OCI-LY1 (cell line): Measurements from ENCODE around the gene AURKB.
A peak's percentile ranks its signal among the peaks of the same experiment; 100 is the strongest.

Experiments used
- H2AFZ ChIP-seq: fragments of 200-600 bp; sonication (generic), shearing (Covaris generic); 2 replicates; pipeline ENCODE4 v1.6.0; 2014; ENCODE audit warnings: antibody characterized with exemption, mild to moderate bottlenecking, low read length
- H3F3A ChIP-seq: fragments of 200-600 bp; sonication (generic), shearing (Covaris generic); 2 replicates; pipeline ENCODE4 v1.6.0; 2014; ENCODE audit warnings: mild to moderate bottlenecking, antibody characterized with exemption, low read length, moderate library complexity; ENCODE audit not compliant: insufficient read depth
- H3K27ac ChIP-seq: fragments of 200-600 bp; sonication (generic); 2 replicates; pipeline ENCODE4 v1.5.1; 2014; ENCODE audit warnings: low read length, mixed run types, mild to moderate bottlenecking, low read depth; ENCODE audit not compliant: poor library complexity, severe bottlenecking
- H3K27me3 ChIP-seq: fragments of 200-600 bp; sonication (generic); 2 replicates; pipeline ENCODE4 v1.6.0; 2014; ENCODE audit warnings: antibody characterized with exemption, mild to moderate bottlenecking, low read length, moderate library complexity; ENCODE audit not compliant: insufficient read depth
- H3K36me3 ChIP-seq: fragments of 200-600 bp; sonication (generic); 2 replicates; pipeline ENCODE4 v1.6.1; 2014; ENCODE audit warnings: mild to moderate bottlenecking, antibody characterized with exemption, low read length, moderate library complexity, mixed read lengths; ENCODE audit not compliant: insufficient read depth
- H3K4me1 ChIP-seq: fragments of 200-600 bp; sonication (generic); 2 replicates; pipeline ENCODE4 v1.5.1; 2014; ENCODE audit warnings: mild to moderate bottlenecking, low read length, moderate library complexity; ENCODE audit not compliant: insufficient read depth, severe bottlenecking
- H3K4me2 ChIP-seq: fragments of 200-600 bp; sonication (generic), shearing (Covaris generic); 2 replicates; pipeline ENCODE4 v1.6.1; 2014; ENCODE audit warnings: low read length
- H3K4me3 ChIP-seq: fragments of 200-600 bp; sonication (generic); 2 replicates; pipeline ENCODE4 v1.5.1; 2014; ENCODE audit warnings: low read length, low read depth, mild to moderate bottlenecking, mixed read lengths; ENCODE audit not compliant: poor library complexity, severe bottlenecking
- H3K79me2 ChIP-seq: fragments of 200-600 bp; shearing (Covaris generic); 2 replicates; pipeline ENCODE4 v1.6.1; 2016; ENCODE audit warnings: mixed run types, low read length, mixed read lengths; ENCODE audit not compliant: insufficient read depth
- H3K9ac ChIP-seq: fragments of 200-600 bp; sonication (generic), shearing (Covaris generic); 2 replicates; pipeline ENCODE4 v1.6.1; 2014; ENCODE audit warnings: mild to moderate bottlenecking, low read length, mixed read lengths
- H3K9me2 ChIP-seq: fragments of 200-600 bp; sonication (generic), shearing (Covaris generic); 2 replicates; pipeline ENCODE4 v1.6.1; 2014; ENCODE audit warnings: low read depth, mild to moderate bottlenecking, low read length, mixed read lengths
- H3K9me3 ChIP-seq: fragments of 200-600 bp; shearing (Covaris generic); 2 replicates; pipeline ENCODE4 v1.6.1; 2014; ENCODE audit warnings: low read length, mixed read lengths
- H4K20me1 ChIP-seq: fragments of 200-600 bp; sonication (generic), shearing (Covaris generic); 2 replicates; pipeline ENCODE4 v1.6.0; 2016; ENCODE audit warnings: mild to moderate bottlenecking, low read length; ENCODE audit not compliant: insufficient read depth
- EZH2 ChIP-seq: fragments of 200-600 bp; sonication (generic), shearing (Covaris generic); IDR thresholded peaks from 2 replicates; pipeline ENCODE4 v1.8.0; 2017; ENCODE audit warnings: borderline replicate concordance, mixed run types, mild to moderate bottlenecking, antibody characterized with exemption, low read length, moderate library complexity, mixed read lengths
- TF ChIP-seq, protein P1 (sequence below): fragments of 200-600 bp; sonication (generic), shearing (Covaris generic); IDR thresholded peaks from 2 replicates; pipeline ENCODE4 v1.5.1; 2017; ENCODE audit warnings: mild to moderate bottlenecking, antibody characterized with exemption, low read length, moderate library complexity, mixed read lengths

The AURKB gene

GRCh38 chr17:8188263-8188839 lies 22.0 kb downstream of the AURKB start:
- Histone ChIP-seq H3F3A (peaks cover 13% of the 10 kb centered on the region; the same call in 1 of the 2 replicates), H4K20me1 (no peaks in the 10 kb centered on the region), H3K9ac (peak overlapping the region; percentile 78), H3K36me3 (no peaks in the 10 kb centered on the region), H3K9me2 (no peaks in the 10 kb centered on the region), H3K27ac (peak overlapping the region; percentile 94), H3K27me3 (no peaks in the 10 kb centered on the region), H3K4me2 (peak overlapping the region; percentile 96), H3K9me3 (no peaks in the 10 kb centered on the region), H3K4me3 (peak overlapping the region; percentile 80), H3K79me2 (no peaks in the 10 kb centered on the region), H3K4me1 (peaks cover 43% of the 10 kb centered on the region), H2AFZ (no peak overlapping the region)
- TF ChIP-seq, protein P1, sequence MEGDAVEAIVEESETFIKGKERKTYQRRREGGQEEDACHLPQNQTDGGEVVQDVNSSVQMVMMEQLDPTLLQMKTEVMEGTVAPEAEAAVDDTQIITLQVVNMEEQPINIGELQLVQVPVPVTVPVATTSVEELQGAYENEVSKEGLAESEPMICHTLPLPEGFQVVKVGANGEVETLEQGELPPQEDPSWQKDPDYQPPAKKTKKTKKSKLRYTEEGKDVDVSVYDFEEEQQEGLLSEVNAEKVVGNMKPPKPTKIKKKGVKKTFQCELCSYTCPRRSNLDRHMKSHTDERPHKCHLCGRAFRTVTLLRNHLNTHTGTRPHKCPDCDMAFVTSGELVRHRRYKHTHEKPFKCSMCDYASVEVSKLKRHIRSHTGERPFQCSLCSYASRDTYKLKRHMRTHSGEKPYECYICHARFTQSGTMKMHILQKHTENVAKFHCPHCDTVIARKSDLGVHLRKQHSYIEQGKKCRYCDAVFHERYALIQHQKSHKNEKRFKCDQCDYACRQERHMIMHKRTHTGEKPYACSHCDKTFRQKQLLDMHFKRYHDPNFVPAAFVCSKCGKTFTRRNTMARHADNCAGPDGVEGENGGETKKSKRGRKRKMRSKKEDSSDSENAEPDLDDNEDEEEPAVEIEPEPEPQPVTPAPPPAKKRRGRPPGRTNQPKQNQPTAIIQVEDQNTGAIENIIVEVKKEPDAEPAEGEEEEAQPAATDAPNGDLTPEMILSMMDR = no peak
- TF ChIP-seq EZH2 = no peak

GRCh38 chr17:8187517-8188262 lies 22.7 kb downstream of the AURKB start:
- Histone ChIP-seq H3K9me3 (no peaks in the 10 kb centered on the region), H3K36me3 (no peaks in the 10 kb centered on the region), H3K4me1 (peaks cover 40% of the 10 kb centered on the region), H2AFZ (no peak overlapping the region), H3K4me2 (peak overlapping the region; percentile 96), H3K27me3 (no peaks in the 10 kb centered on the region), H4K20me1 (no peaks in the 10 kb centered on the region), H3F3A (peaks cover 13% of the 10 kb centered on the region; the same call in 1 of the 2 replicates), H3K4me3 (peak overlapping the region; percentile 80), H3K27ac (peak overlapping the region; percentile 94), H3K79me2 (no peaks in the 10 kb centered on the region), H3K9ac (peak overlapping the region; percentile 79), H3K9me2 (no peaks in the 10 kb centered on the region)
- no peak for TF ChIP-seq EZH2
- TF ChIP-seq, protein P1 = no peak

GRCh38 chr17:8186787-8187516 lies 23.4 kb downstream of the AURKB start:
- H3K4me1 ChIP-seq = peaks cover 33% of the 10 kb centered on the region

More at GRCh38 chr17:8186787-8187516, 23.4 kb downstream of the AURKB start:
- Histone ChIP-seq H3K27me3 (no peaks in the 10 kb centered on the region), H3K9me2 (no peaks in the 10 kb centered on the region), H3K36me3 (no peaks in the 10 kb centered on the region), H3K9me3 (no peaks in the 10 kb centered on the region), H3K79me2 (no peaks in the 10 kb centered on the region), H3F3A (peaks cover 13% of the 10 kb centered on the region; the same call in 1 of the 2 replicates), H2AFZ (peak overlapping the region; percentile 14; the same call in 1 of the 2 replicates), H4K20me1 (no peaks in the 10 kb centered on the region), H3K4me3 (peak overlapping the region; percentile 80), H3K27ac (peak overlapping the region; percentile 94), H3K9ac (peak overlapping the region; percentile 79), H3K4me2 (peak overlapping the region; percentile 96)
- TF ChIP-seq EZH2 = no peak
- TF ChIP-seq, protein P1 = peak; percentile 46; the same call in 1 of the 2 replicates
